C4-2B (cell line): ENCODE measurements around the gene TRIM63.

ENCODE experiments used
- H3K27ac ChIP-seq: fragments of 450-650 bp; 2 replicates; pipeline ENCODE4 v1.5.1; 2017
- CTCF ChIP-seq: fragments of 450-650 bp; conservative IDR thresholded peaks from 2 replicates; pipeline ENCODE4 v1.5.1; 2017; ENCODE audit warnings: mild to moderate bottlenecking
- ZFX ChIP-seq: fragments of 450-650 bp; IDR thresholded peaks from 2 replicates; pipeline ENCODE4 v1.6.1; 2017

The TRIM63 gene

GRCh38 chr1:26077524-26077923 is 10.1 kb upstream of the TRIM63 start:
- no peak overlapping the region for H3K27ac ChIP-seq
- TF ChIP-seq ZFX (no peak), CTCF (no peak)

- TF ChIP-seq CTCF = no peak
- TF ChIP-seq ZFX = no peak
- no peak overlapping the region for H3K27ac ChIP-seq
Observed at GRCh38 chr1:26075421-26076144, 8.2 kb upstream of the TRIM63 start.

- TF ChIP-seq ZFX (no peak), CTCF (no peak)
- no peak overlapping the region for H3K27ac ChIP-seq
Observed at GRCh38 chr1:26072305-26072704, 4.9 kb upstream of the TRIM63 start.

GRCh38 chr1:26070963-26071342 is 3.5 kb upstream of the TRIM63 start:
- TF ChIP-seq ZFX (no peak), CTCF (no peak)
- no peak overlapping the region for H3K27ac ChIP-seq

GRCh38 chr1:26070296-26070962 is 3.0 kb upstream of the TRIM63 start:
- TF ChIP-seq CTCF = no peak
- TF ChIP-seq ZFX = no peak
- H3K27ac ChIP-seq = no peak overlapping the region

- H3K27ac ChIP-seq = no peak overlapping the region
- TF ChIP-seq CTCF (no peak), ZFX (no peak)
Observed at GRCh38 chr1:26069941-26070295, 2.5 kb upstream of the TRIM63 start.

- no peak overlapping the region for H3K27ac ChIP-seq
- TF ChIP-seq CTCF (no peak), ZFX (no peak)
Observed at GRCh38 chr1:26066857-26067256, 573 bp downstream of the TRIM63 start.
